Measurements from ENCODE around the gene TSPAN6. TPM values are rescaled to one million over a fixed set of nuclear protein-coding genes. Genes with fewer than 3 reads are reported as not detected.
A peak's percentile ranks its signal among the peaks of the same experiment; 100 is the strongest.

Gene TSPAN6
- total and polyA plus RNA-seq, 9 of the 15 experiments (the other 6 are each of a cell fraction or from before 2014, with no cell fraction given), result 0.04 to 0.68 (median 0.11) TPM; not detected in 6

- in situ Hi-C loops (cut with MboI), result loop anchor here (25.0 kb wide), 1 partner anchor 513 kb away; no protein-coding TSS in a partner anchor
- Histone ChIP-seq H3K27ac (ENCODE audit: extremely low read depth, low read depth, low read length) (no peak overlapping the region), H3K4me2 (ENCODE audit: insufficient read depth, low read length) (no peak overlapping the region), H3K9me1 (ENCODE audit: control insufficient read depth, insufficient read depth, low read length) (no peaks in the 10 kb centered on the region), H3K9me3 (replicated peaks; ENCODE audit: control insufficient read depth, insufficient read depth, low read depth, low read length) (no peaks in the 10 kb centered on the region), H3K4me1 (replicated peaks in 1 of 2; ENCODE audit: control insufficient read depth in 2 of 2, insufficient read depth in 2 of 2, low read length in 2 of 2) (no peaks in the 10 kb centered on the region), H4K20me1 (replicated peaks; ENCODE audit: control insufficient read depth, insufficient read depth, low read length) (no peaks in the 10 kb centered on the region), H2AFZ (ENCODE audit: low read depth, low read length) (no peak overlapping the region), H3K27me3 (ENCODE audit: control insufficient read depth in 2 of 2, insufficient read depth in 2 of 2, low read length in 2 of 2) (no peaks in the 10 kb centered on the region), H3K36me3 (ENCODE audit: control insufficient read depth, insufficient read depth, low read length) (no peaks in the 10 kb centered on the region), H3K79me2 (ENCODE audit: control insufficient read depth, insufficient read depth, low read length) (no peaks in the 10 kb centered on the region), H3K9ac (ENCODE audit: insufficient read depth in 1 of 2, low read depth in 2 of 2, low read length in 2 of 2) (no peak overlapping the region), H3K4me3 (no peak overlapping the region)
- intact Hi-C loops (cut with micrococcal nuclease), result loop anchor here (10.0 kb wide), 1 partner anchor 160 kb away; no protein-coding TSS in a partner anchor
- CTCF ChIA-PET (ENCODE audit: low intra/inter-chr PET ratio), result no interaction called here
- no TSS peak for BruUV-seq (replicated peaks)
- ATAC-seq, result no peak
- POLR2A ChIA-PET, result no interaction called here
- TF ChIP-seq HIVEP1 (CRISPR knock-in tag; IDR thresholded peaks at IDR 0.05) (no peak), ZNF280A (IDR thresholded peaks at IDR 0.05; ENCODE audit: low read depth, partially characterized antibody) (no peak), NR3C1 (CRISPR knock-in tag; IDR thresholded peaks at IDR 0.05) (no peak), ZNF586 (CRISPR knock-in tag; conservative IDR thresholded peaks at IDR 0.05) (no peak), ELF1 (tag; IDR thresholded peaks at IDR 0.05) (no peak), BACH1 (tag; IDR thresholded peaks at IDR 0.05) (no peak), ZNF217 (CRISPR knock-in tag; IDR thresholded peaks at IDR 0.05) (no peak), CBFA2T3 (IDR thresholded peaks at IDR 0.05) (peak; percentile 41), TCF3 (CRISPR knock-in tag; IDR thresholded peaks at IDR 0.05) (no peak), ZNF3 (CRISPR knock-in tag; IDR thresholded peaks at IDR 0.05) (no peak), DNMT1 (IDR thresholded peaks at IDR 0.05) (no peak), SPI1 (IDR thresholded peaks at IDR 0.05; ENCODE audit: borderline replicate concordance, low read depth, low read length) (peak; percentile 61; the same call in 1 of the 2 replicates), ESRRB (CRISPR knock-in tag; IDR thresholded peaks at IDR 0.05; ENCODE audit: borderline replicate concordance) (no peak), NR0B1 (IDR thresholded peaks at IDR 0.05; ENCODE audit: partially characterized antibody) (no peak), ATF7 (IDR thresholded peaks at IDR 0.05) (no peak), HEY1 (CRISPR knock-in tag; IDR thresholded peaks at IDR 0.05; ENCODE audit: borderline replicate concordance) (no peak), TAF7 (tag; IDR thresholded peaks at IDR 0.05) (no peak)
- no peak for FAIRE-seq
- DNase-seq (ENCODE audit: extremely low read depth in 1 of 4, low spot score in 3 of 4), result peak in 2 of 4 experiments; percentile 11 to 16
- WGBS (ENCODE audit: insufficient coverage, low coverage, missing lambda C conversion rate), result 0% methylated on average over 1 of the region's 2 CpGs
These were observed 38.1 kb upstream of the TSPAN6 start for GRCh38 chrX:100674705-100675104.
